A549 (cell line): ENCODE data around the gene CTNND1. TPM values are rescaled to one million over a fixed set of nuclear protein-coding genes. Genes with fewer than 3 reads are reported as not detected.

Experiments used
- ATAC-seq, 2 experiments: fragments of 200-7000 bp in 1 of 2; fragments of >200 bp in 1 of 2; cut with Nextera tagmentation in 1 of 2; cut with Tn5 transposase in 1 of 2; 3 replicates each; pipeline versions ENCODE4 v1.8.0 to v1.9.1; 2018 to 2020; ENCODE audit warnings: mild to moderate bottlenecking in 1 of 2, moderate library complexity in 1 of 2
- CTCF ChIA-PET: fragments of 300-600 bp; sonication (Branson Sonifier 250); formaldehyde crosslinking; extraction: SDS; loops from one replicate; lab custom pipeline; 2021; ENCODE audit warnings: antibody characterized with exemption, inconsistent platforms; lab: Yijun Ruan, JAX
- POLR2A ChIA-PET: fragments of 350-600 bp; formaldehyde crosslinking; extraction: SDS; loops from one replicate; lab custom pipeline; 2021; ENCODE audit warnings: antibody characterized with exemption, inconsistent platforms; lab: Yijun Ruan, JAX
- DNase-seq, 2 experiments: peaks; one replicate each; pipeline versions ENCODE4 v3.0.0 to v3.0.0-alpha.2; 2011 to 2016; ENCODE audit warnings: low read depth in 1 of 2, low spot score in 1 of 2
- FAIRE-seq: peaks from 2 replicates; lab custom pipeline; 2011; peaks lifted over from hg19 to GRCh38; lab: Jason Lieb, UNC
- H3K27ac ChIP-seq, 2 experiments: fragments of >200 bp; sonication (Bioruptor Twin); formaldehyde crosslinking; 3 replicates each; pipeline ENCODE4 v1.5.1; 2016 to 2017
- H3K4me1 ChIP-seq: fragments of >200 bp; sonication (Bioruptor Twin); formaldehyde crosslinking; 3 replicates; pipeline ENCODE4 v1.6.1; 2016
- H3K4me2 ChIP-seq: fragments of >200 bp; sonication (Bioruptor Twin); formaldehyde crosslinking; 3 replicates; pipeline ENCODE4 v1.6.1; 2016
- H3K4me3 ChIP-seq: fragments of >200 bp; sonication (Bioruptor Twin); formaldehyde crosslinking; 3 replicates; pipeline ENCODE4 v1.5.1; 2016
- H3K9me3 ChIP-seq: fragments of >200 bp; sonication (Bioruptor Twin); formaldehyde crosslinking; 3 replicates; pipeline ENCODE4 v1.6.1; 2016
- BCL3 ChIP-seq: fragments of >200 bp; sonication (Bioruptor Twin); formaldehyde crosslinking; IDR thresholded peaks from 3 replicates; pipeline ENCODE4 v1.6.1; 2016
- CEBPB ChIP-seq, 2 experiments: fragments of >200 bp in 1 of 2; sonication (Bioruptor Twin) in 1 of 2; formaldehyde crosslinking in 1 of 2; IDR thresholded peaks; 2 replicates each; pipeline ENCODE4 v1.6.1; 2012 to 2016
- CTCF ChIP-seq: fragments of >200 bp; sonication (Bioruptor Twin); formaldehyde crosslinking; IDR thresholded peaks from 3 replicates; pipeline ENCODE4 v1.5.1; 2016
- EHMT2 ChIP-seq: fragments of 200-600 bp; sonication (generic); IDR thresholded peaks from 2 replicates; pipeline ENCODE4 v1.6.1; 2016; ENCODE audit warnings: antibody characterized with exemption, low read depth, mild to moderate bottlenecking, moderate library complexity
- EP300 ChIP-seq, 2 experiments: fragments of >200 bp; sonication (Bioruptor Twin); formaldehyde crosslinking; IDR thresholded peaks; 2 replicates in 1 of 2; 3 replicates in 1 of 2; pipeline ENCODE4 v1.6.1; 2016 to 2017
- ESRRA ChIP-seq: fragments of 150-350 bp; IDR thresholded peaks from 2 replicates; pipeline ENCODE4 v1.6.1; 2014; ENCODE audit warnings: mild to moderate bottlenecking, low read length, borderline replicate concordance
- FOSB ChIP-seq: fragments of 250-450 bp; sonication (Bioruptor Pico); IDR thresholded peaks from 2 replicates; pipeline ENCODE4 v1.5.0; 2020; ENCODE audit warnings: mild to moderate bottlenecking, moderate library complexity
- FOXS1 ChIP-seq: fragments of 250-450 bp; sonication (Bioruptor Pico); IDR thresholded peaks from 2 replicates; pipeline ENCODE4 v1.5.0; 2020; ENCODE audit warnings: mild to moderate bottlenecking, moderate library complexity
- HES2 ChIP-seq: fragments of >200 bp; sonication (Bioruptor Twin); formaldehyde crosslinking; IDR thresholded peaks from 2 replicates; pipeline ENCODE4 v1.6.1; 2016
- HEYL ChIP-seq: fragments of 250-450 bp; sonication (Bioruptor Pico); IDR thresholded peaks from 2 replicates; pipeline ENCODE4 v1.8.0; 2021; ENCODE audit warnings: mild to moderate bottlenecking, moderate library complexity
- HOXA7 ChIP-seq: fragments of 250-450 bp; sonication (Bioruptor Pico); IDR thresholded peaks from 2 replicates; pipeline ENCODE4 v1.5.0; 2020; ENCODE audit warnings: mild to moderate bottlenecking, moderate library complexity
- HOXB13 ChIP-seq: fragments of 250-450 bp; sonication (Bioruptor Pico); IDR thresholded peaks from 2 replicates; pipeline ENCODE4 v1.5.0; 2020; ENCODE audit warnings: low read depth, mild to moderate bottlenecking, moderate library complexity
- KDM5A ChIP-seq: fragments of 200-600 bp; sonication (generic); IDR thresholded peaks from 2 replicates; pipeline ENCODE4 v1.6.1; 2016; ENCODE audit warnings: antibody characterized with exemption, mild to moderate bottlenecking
- MAZ ChIP-seq: fragments of 150-350 bp; IDR thresholded peaks from 2 replicates; pipeline ENCODE4 v1.6.1; 2014; ENCODE audit warnings: antibody characterized with exemption, low read depth, low read length, borderline replicate concordance
- NFE2L2 ChIP-seq: fragments of 150-350 bp; conservative IDR thresholded peaks from 2 replicates; pipeline ENCODE4 v1.6.1; 2014; ENCODE audit warnings: low read length
- NPAS2 ChIP-seq: fragments of 250-450 bp; sonication (Bioruptor Pico); IDR thresholded peaks from 2 replicates; pipeline ENCODE4 v1.8.0; 2022; ENCODE audit warnings: mild to moderate bottlenecking, moderate library complexity, borderline replicate concordance
- PHF8 ChIP-seq: fragments of 200-600 bp; sonication (generic); IDR thresholded peaks from 2 replicates; pipeline ENCODE4 v1.6.1; 2016; ENCODE audit warnings: low read depth, mild to moderate bottlenecking, antibody characterized with exemption, moderate library complexity, borderline replicate concordance
- POLR2A ChIP-seq: IDR thresholded peaks from 2 replicates; pipeline ENCODE4 v1.6.1; 2012; ENCODE audit warnings: mild to moderate bottlenecking, low read length
- RCOR1 ChIP-seq: fragments of 150-350 bp; IDR thresholded peaks from 2 replicates; pipeline ENCODE4 v1.6.1; 2014; ENCODE audit warnings: antibody characterized with exemption, low read length, low read depth
- RNF2 ChIP-seq: fragments of 200-600 bp; sonication (generic); IDR thresholded peaks from 2 replicates; pipeline ENCODE4 v1.6.1; 2016; ENCODE audit warnings: low read depth, mild to moderate bottlenecking, antibody characterized with exemption, moderate library complexity, borderline replicate concordance
- TFCP2L1 ChIP-seq: fragments of 250-450 bp; sonication (Bioruptor Pico); IDR thresholded peaks from 2 replicates; pipeline ENCODE4 v1.5.0; 2021; ENCODE audit warnings: mild to moderate bottlenecking
- TP53 ChIP-seq: fragments of 250-450 bp; sonication (Bioruptor Pico); IDR thresholded peaks from 2 replicates; pipeline ENCODE4 v1.5.0; 2021; ENCODE audit warnings: mild to moderate bottlenecking, moderate library complexity
- ZFP36 ChIP-seq: fragments of 450-650 bp; IDR thresholded peaks from 2 replicates; pipeline ENCODE4 v1.6.1; 2014; ENCODE audit warnings: borderline replicate concordance; ENCODE audit not compliant: partially characterized antibody
- ZNF302 ChIP-seq: fragments of 250-450 bp; sonication (Bioruptor Pico); IDR thresholded peaks from 2 replicates; pipeline ENCODE4 v1.9.0; 2021; ENCODE audit warnings: inconsistent platforms, mild to moderate bottlenecking, moderate library complexity
- ZSCAN20 ChIP-seq: fragments of 250-450 bp; sonication (Bioruptor Pico); IDR thresholded peaks from 2 replicates; pipeline ENCODE4 v1.8.0; 2022; ENCODE audit warnings: mild to moderate bottlenecking, moderate library complexity
- WGBS: methylation state at CpG from one replicate; pipeline ENCODE4 v1.1.6; 2017; ENCODE audit errors: missing lambda C conversion rate; 5-methylcytosine and 5-hydroxymethylcytosine counted together
- polyA plus RNA-seq, 4 experiments: library from polyadenylated mRNA; depleted of rRNA in 3 of 4; stranded (reverse); fragments of >200 nt; fragmentation: RNase III in 1 of 4; extraction: RNeasy Plus Mini Kit Qiagen cat#74134 plus additional on column Dnase treatment in 1 of 4; gene quantifications; 2 replicates in 3 of 4; 3 replicates in 1 of 4; pipeline ENCODE4 v1.2.3, GENCODE V29; 2011 to 2017
- TF ChIP-seq, protein P1 (sequence below): IDR thresholded peaks from 2 replicates; pipeline ENCODE4 v1.6.1; 2012
- TF ChIP-seq, protein P2 (sequence below): fragments of 200-600 bp; sonication (generic); IDR thresholded peaks from 2 replicates; pipeline ENCODE4 v1.6.1; 2016; ENCODE audit warnings: antibody characterized with exemption, mild to moderate bottlenecking, moderate library complexity
- TF ChIP-seq, protein P3 (sequence below): fragments of 150-350 bp; IDR thresholded peaks from 2 replicates; pipeline ENCODE4 v1.6.1; 2014; ENCODE audit warnings: low read depth, mild to moderate bottlenecking, low read length
- TF ChIP-seq, protein P4 (sequence below): IDR thresholded peaks from 2 replicates; pipeline ENCODE4 v1.6.1; 2012

Gene CTNND1
- polyA plus RNA-seq, 2 of the 4 experiments (the other 2 are of a cell fraction), result 72.8 to 146 TPM

DNA sequence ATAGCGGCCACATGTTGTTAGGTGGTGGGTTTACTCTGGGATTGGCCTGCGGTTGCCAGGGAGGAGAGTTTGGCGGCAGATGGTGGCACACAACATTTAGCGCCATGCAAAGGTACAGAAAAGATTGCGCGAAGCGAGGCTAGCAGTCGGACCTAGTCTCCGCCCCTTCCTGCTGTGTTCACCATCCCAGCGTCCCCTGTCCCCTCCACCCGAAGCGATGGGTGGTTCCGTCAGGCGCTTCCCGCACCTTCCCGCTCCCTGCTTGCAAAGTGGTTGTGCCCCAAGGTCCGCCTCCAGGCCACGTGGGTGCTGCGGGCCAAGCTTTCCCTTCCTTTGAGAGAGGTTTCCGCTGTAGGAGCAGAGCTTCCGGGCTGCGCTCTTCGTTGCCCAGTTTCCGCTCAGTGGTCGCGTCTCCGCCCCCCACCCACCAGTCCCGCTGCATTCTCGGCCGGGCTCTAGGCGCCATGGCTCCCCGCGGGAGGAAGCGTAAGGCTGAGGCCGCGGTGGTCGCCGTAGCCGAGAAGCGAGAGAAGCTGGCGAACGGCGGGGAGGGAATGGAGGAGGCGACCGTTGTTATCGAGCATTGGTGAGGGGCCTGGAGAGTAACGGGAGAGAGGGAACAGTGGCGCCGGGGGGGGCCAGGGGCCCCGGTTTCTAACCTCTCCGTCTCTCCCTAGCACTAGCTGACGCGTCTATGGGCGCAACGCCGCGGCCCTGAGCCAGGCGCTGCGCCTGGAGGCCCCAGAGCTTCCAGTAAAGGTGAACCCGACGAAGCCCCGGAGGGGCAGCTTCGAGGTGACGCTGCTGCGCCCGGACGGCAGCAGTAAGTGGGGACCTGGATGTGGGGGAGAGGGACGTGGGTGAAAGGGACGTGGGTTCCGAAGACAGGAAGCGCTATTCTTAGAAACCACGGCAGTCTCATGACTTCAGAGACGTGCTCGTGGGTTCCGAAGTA lies 20.2 kb upstream of the CTNND1 start, which contains the start of gene SELENOH:
TSS of gene SELENOH (plus strand) at position 360 of the 955 bp plus-strand sequence. CDS start at position 465, 105 bp downstream.
- FAIRE-seq, result peak; percentile 73
- H3K4me3 ChIP-seq, result peak within 1 kb of the TSS; percentile 88
- ChIA-PET POLR2A (interaction anchor here (0.6 to 2.3 kb wide), 18 partner anchors 10 to 416 kb away, joined by 3 to 23 read pairs (median 4); partner anchors contain the start of genes BTBD18, CTNND1, MED19 and SSRP1), CTCF (interaction anchor here (0.6 to 2.9 kb wide), 4 partner anchors 10 to 60 kb away, joined by 3 to 24 read pairs (median 12); partner anchors contain the start of gene BTBD18)
- peak within 1 kb of the TSS; percentile 90 to 95 for H3K27ac ChIP-seq
- H3K9me3 ChIP-seq, result no peaks in the 10 kb centered on the region
- peaks cover 14% of the 10 kb centered on the region for H3K4me1 ChIP-seq
- peak within 1 kb of the TSS; percentile 88 for H3K4me2 ChIP-seq
- peak; percentile 97 to 98 for ATAC-seq
- peak; percentile 94 to 98 for DNase-seq
- WGBS, result 2% methylated on average over 45 of the region's 75 CpGs
- TF ChIP-seq KDM5A (peak; percentile 35), EHMT2 (no peak), HOXA7 (CRISPR knock-in tag) (0 out of 2 replicates have a peak, but pooled peaks have one; percentile 73), BCL3 (peak; percentile 67; the same call in 1 of the 3 replicates), TP53 (CRISPR knock-in tag) (no peak), ESRRA (no peak), EP300 (IDR thresholded peaks at IDR 0.05) (no peak), NPAS2 (CRISPR knock-in tag) (no peak), NFE2L2 (no peak), RNF2 (no peak), MAZ (0 out of 2 replicates have a peak, but pooled peaks have one; percentile 76), HEYL (no peak), ZSCAN20 (CRISPR knock-in tag) (no peak), HOXB13 (no peak), FOXS1 (CRISPR knock-in tag) (no peak), POLR2A (peak; percentile 53), CTCF (no peak), ZFP36 (no peak), FOSB (CRISPR knock-in tag) (peak; percentile 84), ZNF302 (no peak), TFCP2L1 (peak; percentile 93), RCOR1 (no peak), CEBPB (IDR thresholded peaks at IDR 0.05) (peak in 1 of 2 experiments; percentile 48; a peak in 1 of 4 replicates), PHF8 (peak; percentile 73; the same call in 1 of the 2 replicates), HES2 (no peak)
- TF ChIP-seq, protein P1, sequence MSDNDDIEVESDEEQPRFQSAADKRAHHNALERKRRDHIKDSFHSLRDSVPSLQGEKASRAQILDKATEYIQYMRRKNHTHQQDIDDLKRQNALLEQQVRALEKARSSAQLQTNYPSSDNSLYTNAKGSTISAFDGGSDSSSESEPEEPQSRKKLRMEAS, result peak; percentile 98
- TF ChIP-seq, protein P2, sequence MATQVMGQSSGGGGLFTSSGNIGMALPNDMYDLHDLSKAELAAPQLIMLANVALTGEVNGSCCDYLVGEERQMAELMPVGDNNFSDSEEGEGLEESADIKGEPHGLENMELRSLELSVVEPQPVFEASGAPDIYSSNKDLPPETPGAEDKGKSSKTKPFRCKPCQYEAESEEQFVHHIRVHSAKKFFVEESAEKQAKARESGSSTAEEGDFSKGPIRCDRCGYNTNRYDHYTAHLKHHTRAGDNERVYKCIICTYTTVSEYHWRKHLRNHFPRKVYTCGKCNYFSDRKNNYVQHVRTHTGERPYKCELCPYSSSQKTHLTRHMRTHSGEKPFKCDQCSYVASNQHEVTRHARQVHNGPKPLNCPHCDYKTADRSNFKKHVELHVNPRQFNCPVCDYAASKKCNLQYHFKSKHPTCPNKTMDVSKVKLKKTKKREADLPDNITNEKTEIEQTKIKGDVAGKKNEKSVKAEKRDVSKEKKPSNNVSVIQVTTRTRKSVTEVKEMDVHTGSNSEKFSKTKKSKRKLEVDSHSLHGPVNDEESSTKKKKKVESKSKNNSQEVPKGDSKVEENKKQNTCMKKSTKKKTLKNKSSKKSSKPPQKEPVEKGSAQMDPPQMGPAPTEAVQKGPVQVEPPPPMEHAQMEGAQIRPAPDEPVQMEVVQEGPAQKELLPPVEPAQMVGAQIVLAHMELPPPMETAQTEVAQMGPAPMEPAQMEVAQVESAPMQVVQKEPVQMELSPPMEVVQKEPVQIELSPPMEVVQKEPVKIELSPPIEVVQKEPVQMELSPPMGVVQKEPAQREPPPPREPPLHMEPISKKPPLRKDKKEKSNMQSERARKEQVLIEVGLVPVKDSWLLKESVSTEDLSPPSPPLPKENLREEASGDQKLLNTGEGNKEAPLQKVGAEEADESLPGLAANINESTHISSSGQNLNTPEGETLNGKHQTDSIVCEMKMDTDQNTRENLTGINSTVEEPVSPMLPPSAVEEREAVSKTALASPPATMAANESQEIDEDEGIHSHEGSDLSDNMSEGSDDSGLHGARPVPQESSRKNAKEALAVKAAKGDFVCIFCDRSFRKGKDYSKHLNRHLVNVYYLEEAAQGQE, result peak; percentile 35; the same call in 1 of the 2 replicates
- TF ChIP-seq, protein P3, sequence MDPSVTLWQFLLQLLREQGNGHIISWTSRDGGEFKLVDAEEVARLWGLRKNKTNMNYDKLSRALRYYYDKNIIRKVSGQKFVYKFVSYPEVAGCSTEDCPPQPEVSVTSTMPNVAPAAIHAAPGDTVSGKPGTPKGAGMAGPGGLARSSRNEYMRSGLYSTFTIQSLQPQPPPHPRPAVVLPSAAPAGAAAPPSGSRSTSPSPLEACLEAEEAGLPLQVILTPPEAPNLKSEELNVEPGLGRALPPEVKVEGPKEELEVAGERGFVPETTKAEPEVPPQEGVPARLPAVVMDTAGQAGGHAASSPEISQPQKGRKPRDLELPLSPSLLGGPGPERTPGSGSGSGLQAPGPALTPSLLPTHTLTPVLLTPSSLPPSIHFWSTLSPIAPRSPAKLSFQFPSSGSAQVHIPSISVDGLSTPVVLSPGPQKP, result no peak
- TF ChIP-seq, protein P4, sequence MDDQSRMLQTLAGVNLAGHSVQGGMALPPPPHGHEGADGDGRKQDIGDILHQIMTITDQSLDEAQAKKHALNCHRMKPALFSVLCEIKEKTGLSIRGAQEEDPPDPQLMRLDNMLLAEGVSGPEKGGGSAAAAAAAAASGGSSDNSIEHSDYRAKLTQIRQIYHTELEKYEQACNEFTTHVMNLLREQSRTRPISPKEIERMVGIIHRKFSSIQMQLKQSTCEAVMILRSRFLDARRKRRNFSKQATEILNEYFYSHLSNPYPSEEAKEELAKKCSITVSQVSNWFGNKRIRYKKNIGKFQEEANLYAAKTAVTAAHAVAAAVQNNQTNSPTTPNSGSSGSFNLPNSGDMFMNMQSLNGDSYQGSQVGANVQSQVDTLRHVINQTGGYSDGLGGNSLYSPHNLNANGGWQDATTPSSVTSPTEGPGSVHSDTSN, result peak; percentile 66; the same call in 1 of the 2 replicates
